GM12873 (cell line): ENCODE data around the gene TRIM26.

Experiments
- TF ChIP-seq, protein P1 (sequence below): IDR thresholded peaks from 2 replicates; pipeline ENCODE4 v1.5.1; 2012; ENCODE audit warnings: low read depth, mild to moderate bottlenecking, moderate library complexity, low read length, control low read depth; ENCODE audit not compliant: insufficient read depth; ENCODE audit errors: missing control alignments

Gene TRIM26, protein sequence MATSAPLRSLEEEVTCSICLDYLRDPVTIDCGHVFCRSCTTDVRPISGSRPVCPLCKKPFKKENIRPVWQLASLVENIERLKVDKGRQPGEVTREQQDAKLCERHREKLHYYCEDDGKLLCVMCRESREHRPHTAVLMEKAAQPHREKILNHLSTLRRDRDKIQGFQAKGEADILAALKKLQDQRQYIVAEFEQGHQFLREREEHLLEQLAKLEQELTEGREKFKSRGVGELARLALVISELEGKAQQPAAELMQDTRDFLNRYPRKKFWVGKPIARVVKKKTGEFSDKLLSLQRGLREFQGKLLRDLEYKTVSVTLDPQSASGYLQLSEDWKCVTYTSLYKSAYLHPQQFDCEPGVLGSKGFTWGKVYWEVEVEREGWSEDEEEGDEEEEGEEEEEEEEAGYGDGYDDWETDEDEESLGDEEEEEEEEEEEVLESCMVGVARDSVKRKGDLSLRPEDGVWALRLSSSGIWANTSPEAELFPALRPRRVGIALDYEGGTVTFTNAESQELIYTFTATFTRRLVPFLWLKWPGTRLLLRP

DNA sequence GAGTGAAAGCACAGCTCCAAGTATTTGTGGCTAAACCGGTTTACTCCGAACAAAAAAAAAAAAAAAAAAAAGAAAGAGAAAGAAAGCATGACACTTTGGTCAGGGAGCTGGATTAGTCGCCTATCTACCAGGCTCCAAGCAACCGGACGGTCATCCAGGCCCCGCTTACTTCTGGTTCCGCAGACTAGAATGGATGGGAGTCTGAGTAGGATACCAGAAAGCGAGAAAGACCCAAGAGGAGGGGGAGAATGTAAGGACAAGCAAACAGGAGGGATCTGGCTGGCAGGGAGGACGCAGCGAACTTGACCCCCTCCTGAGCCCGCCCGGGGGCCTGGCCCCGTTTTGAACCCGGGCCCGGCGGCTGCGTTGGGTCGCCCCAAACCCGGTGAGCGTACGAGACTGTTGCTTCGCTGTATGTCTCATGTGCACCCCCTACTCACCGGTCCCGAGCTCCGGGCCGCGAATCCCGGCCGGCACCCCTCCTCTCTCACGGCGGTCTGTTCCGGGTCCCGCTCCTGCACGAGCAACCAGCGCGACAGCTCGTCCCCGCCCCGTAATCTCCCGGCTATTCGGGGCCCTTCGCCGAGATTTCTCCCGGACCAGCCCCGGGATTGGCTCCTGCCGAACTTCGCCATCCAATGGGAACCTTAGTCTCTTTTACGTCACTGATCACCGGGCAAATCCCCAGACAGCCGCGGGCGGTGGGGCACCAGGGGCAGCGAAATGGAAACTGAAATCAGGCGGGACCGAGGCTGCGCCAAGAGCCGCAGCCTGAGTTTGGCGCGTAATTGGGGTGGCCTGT, at the start of gene TRIM26:
Gene TRIM26, minus strand, starts transcription at position 542 of the 802 bp plus-strand sequence. CDS start 14,303 bp downstream, outside the sequence.
- TF ChIP-seq, protein P1, sequence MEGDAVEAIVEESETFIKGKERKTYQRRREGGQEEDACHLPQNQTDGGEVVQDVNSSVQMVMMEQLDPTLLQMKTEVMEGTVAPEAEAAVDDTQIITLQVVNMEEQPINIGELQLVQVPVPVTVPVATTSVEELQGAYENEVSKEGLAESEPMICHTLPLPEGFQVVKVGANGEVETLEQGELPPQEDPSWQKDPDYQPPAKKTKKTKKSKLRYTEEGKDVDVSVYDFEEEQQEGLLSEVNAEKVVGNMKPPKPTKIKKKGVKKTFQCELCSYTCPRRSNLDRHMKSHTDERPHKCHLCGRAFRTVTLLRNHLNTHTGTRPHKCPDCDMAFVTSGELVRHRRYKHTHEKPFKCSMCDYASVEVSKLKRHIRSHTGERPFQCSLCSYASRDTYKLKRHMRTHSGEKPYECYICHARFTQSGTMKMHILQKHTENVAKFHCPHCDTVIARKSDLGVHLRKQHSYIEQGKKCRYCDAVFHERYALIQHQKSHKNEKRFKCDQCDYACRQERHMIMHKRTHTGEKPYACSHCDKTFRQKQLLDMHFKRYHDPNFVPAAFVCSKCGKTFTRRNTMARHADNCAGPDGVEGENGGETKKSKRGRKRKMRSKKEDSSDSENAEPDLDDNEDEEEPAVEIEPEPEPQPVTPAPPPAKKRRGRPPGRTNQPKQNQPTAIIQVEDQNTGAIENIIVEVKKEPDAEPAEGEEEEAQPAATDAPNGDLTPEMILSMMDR = no peak

DNA sequence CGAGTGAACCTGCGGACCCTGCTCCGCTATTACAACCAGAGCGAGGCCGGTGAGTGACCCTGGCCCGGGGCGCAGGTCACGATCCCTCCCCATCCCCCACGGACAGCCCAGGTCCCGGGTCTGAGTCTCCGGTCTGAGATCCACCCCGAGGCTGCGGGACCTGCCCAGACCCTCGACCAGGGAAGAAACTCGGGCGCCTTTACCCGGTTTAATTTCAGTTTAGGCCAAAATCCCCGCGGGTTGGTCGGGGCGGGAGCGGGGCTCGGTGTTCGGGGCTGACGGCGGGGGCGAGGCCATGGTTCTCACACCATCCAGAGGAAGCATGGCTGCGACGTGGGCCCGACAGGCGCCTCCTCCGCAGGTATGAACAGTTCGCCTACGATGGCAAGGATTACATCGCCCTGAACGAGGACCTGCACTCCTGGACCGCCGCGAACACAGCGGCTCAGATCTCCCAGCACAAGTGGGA, 46.9 kb upstream of the TRIM26 start:
- TF ChIP-seq, protein P1 = no peak

DNA sequence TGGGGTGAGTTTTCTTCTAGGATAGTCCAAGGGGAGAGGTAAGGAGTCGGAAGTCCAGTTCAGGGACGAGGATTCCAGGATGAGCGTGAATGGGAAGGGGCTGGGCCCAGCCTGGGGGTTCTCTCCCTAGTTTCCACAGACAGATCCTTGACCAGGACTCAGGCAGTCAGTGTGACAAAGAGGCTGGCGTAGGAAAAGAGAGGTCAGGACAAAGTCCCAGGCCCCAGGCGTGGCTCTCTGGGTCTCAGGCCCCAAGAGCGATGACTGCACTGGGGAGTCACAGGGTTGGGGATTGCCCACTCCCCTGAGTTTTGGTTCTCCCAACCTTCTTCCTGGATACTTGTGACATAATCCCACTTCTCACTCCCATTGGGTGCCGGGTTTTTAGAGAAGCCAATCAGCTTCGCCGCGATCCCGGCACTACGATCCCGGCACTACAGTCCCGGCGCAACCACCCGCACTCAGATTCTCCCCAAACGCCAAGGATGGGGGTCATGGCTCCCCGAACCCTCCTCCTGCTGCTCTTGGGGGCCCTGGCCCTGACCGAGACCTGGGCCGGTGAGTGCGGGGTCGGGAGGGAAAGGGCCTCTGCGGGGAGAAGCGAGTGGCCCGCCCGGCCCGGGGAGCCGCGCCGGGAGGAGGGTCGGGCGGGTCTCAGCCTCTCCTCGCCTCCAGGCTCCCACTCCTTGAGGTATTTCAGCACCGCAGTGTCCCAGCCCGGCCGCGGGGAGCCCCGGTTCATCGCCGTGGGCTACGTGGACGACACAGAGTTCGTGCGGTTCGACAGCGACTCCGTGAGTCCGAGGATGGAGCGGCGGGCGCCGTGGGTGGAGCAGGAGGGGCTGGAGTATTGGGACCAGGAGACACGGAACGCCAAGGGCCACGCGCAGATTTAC, 46.2 kb upstream of the TRIM26 start:
- TF ChIP-seq, protein P1 = peak; percentile 46

DNA sequence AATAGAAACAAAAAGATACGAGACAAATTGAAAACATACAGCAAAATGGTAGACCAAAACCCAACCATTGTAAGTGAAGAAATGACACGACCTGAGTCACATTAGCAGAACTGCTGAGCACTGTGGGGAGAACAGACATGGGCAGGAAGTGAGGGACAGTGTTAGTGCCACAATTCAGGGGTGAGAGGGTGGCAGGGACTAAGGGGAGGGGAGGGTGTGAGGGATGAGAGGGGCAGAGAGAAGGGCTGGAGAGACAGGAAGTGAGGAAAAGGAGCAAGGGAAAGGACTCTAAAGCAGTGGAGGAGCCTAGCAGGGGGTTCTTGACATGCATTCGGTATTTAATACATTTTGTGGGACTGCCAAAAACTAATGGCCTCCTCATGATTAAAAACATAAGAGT, 45.0 kb upstream of the TRIM26 start:
- TF ChIP-seq, protein P1 = no peak

DNA sequence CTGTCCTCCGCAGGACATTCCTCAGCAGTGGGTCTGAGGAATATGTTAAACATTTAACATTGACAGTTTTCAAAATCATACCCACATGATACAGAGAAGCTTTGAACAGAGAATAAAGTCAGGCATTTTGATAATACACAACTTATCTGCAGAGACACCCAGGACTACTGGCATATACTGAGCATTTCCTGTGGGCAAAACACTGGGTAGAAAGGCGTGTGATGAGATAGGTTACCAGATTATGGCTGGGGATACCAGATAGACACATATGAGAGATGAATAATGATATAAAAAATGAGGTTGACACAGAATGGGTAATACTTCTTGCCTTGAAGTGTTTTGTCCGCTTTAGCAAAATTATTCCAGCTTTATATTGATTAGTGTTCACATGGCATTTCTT, 31.4 kb upstream of the TRIM26 start:
- TF ChIP-seq, protein P1 = no peak

DNA sequence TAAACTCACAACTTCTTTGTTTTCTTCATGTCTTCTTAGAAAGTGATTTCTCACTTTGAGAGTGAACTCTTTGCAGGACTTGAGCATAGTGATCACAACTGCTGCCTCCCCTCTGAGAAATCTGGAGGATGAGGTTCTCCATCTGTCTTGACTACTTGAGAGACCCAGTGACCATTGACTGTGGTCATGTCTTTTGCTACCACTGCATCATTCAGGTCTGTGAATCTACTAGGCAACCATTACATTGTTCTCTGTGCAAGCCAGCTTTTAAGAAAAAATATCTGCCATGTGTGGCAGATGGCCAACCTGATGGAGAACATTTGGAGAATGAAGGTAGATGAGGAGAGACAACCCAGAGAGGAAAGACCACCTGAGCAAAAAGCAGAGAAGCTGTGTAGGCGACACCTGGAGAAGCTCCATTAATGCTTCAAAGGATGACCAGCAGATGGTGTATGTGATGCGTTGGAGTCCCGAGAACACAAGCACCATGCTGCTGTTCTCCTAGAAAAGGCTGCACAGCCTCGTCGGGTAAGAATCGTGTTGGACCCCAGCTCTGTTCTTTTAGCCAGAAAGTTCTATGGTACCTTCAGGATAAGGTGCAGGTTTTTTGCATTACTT, 25.1 kb upstream of the TRIM26 start:
- TF ChIP-seq, protein P1 = peak; percentile 63
